Measurements from ENCODE around the gene ERN1.

The ERN1 gene

DNA sequence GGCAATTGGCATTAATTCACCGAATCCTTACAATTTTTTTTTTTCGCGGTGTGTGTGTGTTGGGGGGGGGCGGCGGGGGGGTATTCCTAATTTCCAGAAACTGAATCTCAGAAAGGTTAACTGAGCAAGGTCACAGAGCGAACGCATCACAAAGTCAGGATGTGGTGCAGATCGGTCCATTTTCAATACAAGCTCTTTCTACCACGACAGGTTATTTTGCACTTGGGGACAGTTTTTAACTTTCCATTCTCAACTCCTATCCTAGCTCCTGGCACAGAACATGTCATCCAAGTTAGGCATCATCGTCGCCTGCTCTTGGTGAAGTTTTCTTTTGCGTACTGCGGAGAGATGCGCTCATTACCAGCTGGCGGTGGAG is 15.4 kb upstream of the ERN1 start:
- peaks cover 26% of the 10 kb centered on the region for H3K4me1 Mint-ChIP-seq
- H3K4me3 Mint-ChIP-seq = no peak overlapping the region
- H3K27ac Mint-ChIP-seq = no peak overlapping the region
- peaks cover 23% of the 10 kb centered on the region for H3K36me3 Mint-ChIP-seq (ENCODE audit: low read depth)
- H3K27me3 Mint-ChIP-seq (ENCODE audit: low read depth, poor library complexity) = peaks cover under 1% of the 10 kb centered on the region
- H3K9me3 Mint-ChIP-seq = no peaks in the 10 kb centered on the region
- TF ChIP-seq, protein P1, sequence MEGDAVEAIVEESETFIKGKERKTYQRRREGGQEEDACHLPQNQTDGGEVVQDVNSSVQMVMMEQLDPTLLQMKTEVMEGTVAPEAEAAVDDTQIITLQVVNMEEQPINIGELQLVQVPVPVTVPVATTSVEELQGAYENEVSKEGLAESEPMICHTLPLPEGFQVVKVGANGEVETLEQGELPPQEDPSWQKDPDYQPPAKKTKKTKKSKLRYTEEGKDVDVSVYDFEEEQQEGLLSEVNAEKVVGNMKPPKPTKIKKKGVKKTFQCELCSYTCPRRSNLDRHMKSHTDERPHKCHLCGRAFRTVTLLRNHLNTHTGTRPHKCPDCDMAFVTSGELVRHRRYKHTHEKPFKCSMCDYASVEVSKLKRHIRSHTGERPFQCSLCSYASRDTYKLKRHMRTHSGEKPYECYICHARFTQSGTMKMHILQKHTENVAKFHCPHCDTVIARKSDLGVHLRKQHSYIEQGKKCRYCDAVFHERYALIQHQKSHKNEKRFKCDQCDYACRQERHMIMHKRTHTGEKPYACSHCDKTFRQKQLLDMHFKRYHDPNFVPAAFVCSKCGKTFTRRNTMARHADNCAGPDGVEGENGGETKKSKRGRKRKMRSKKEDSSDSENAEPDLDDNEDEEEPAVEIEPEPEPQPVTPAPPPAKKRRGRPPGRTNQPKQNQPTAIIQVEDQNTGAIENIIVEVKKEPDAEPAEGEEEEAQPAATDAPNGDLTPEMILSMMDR (IDR thresholded peaks at IDR 0.05) = no peak
- no peak for DNase-seq

DNA sequence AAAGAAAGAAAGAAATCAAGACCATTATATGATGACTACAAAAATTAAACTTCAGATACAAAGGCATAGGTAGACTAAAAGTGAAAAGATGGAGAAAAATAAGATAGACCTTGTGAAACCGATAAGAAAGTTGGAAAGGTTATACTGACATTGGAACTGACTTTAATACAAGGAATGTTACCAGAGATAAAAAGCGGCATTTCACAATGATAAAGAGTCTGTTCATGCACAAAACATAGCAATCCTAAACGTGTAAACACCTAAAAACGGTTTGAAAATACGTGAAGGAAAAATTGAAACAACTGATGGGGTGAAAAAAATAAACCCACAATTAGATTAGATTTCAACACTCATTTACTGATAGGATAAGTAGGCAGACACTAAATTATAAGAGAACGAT is 9.6 kb upstream of the ERN1 start:
- Mint-ChIP-seq H3K36me3 (ENCODE audit: low read depth) (no peaks in the 10 kb centered on the region), H3K4me1 (peaks cover 7% of the 10 kb centered on the region), H3K27me3 (ENCODE audit: low read depth, poor library complexity) (peaks cover 15% of the 10 kb centered on the region), H3K9me3 (no peaks in the 10 kb centered on the region), H3K4me3 (no peak overlapping the region), H3K27ac (no peak overlapping the region)
- no peak for DNase-seq
- TF ChIP-seq, protein P1 (IDR thresholded peaks at IDR 0.05) = no peak

DNA sequence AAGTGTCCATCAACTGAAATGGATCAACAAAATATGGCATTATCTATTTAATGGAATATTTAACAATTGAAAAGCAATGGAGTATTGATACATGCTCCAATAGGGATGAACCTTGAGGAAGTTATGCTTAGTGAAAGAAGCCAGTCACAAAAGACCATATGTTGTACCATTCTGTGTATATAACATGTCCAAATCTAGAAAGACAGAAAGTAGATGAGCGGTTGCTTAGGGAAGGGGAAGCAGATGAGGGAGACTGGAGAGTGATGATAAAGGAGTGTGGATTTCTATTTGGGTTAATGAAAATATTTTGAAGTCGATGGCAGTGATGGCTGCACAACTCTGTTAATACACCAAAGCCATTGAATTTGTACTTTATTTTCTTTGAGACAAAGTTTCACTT is 8.5 kb upstream of the ERN1 start:
- Mint-ChIP-seq H3K27ac (no peak overlapping the region), H3K27me3 (ENCODE audit: low read depth, poor library complexity) (peaks cover 19% of the 10 kb centered on the region), H3K9me3 (no peaks in the 10 kb centered on the region), H3K4me1 (peaks cover 12% of the 10 kb centered on the region), H3K36me3 (ENCODE audit: low read depth) (no peaks in the 10 kb centered on the region), H3K4me3 (no peak overlapping the region)
- TF ChIP-seq, protein P1 (IDR thresholded peaks at IDR 0.05) = no peak
- DNase-seq = no peak

DNA sequence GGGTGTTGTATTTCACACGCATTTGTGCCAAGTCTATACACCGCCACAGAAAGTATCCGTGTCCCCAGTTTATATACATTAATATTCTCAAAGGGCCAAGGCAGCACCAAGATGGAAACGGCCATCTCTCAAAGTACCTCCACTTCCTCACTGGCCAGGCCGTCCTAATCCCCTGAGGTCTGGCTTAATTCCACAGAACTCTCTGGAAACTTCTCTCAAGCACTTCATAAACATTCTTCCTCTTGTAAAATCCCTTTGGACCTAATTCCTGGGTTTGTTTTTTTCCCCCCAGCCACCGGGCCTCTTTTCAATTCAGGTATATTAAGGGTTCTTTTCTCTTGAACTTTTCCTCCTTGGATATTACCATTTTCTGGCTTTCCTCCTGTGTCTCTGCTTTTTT is 5.1 kb upstream of the ERN1 start:
- H3K9me3 Mint-ChIP-seq = no peaks in the 10 kb centered on the region
- H3K27me3 Mint-ChIP-seq (ENCODE audit: low read depth, poor library complexity) = peaks cover 26% of the 10 kb centered on the region
- TF ChIP-seq, protein P1 (IDR thresholded peaks at IDR 0.05) = no peak
- H3K36me3 Mint-ChIP-seq (ENCODE audit: low read depth) = no peaks in the 10 kb centered on the region
- no peak for DNase-seq
- H3K27ac Mint-ChIP-seq = no peak overlapping the region
- no peak overlapping the region for H3K4me3 Mint-ChIP-seq
- H3K4me1 Mint-ChIP-seq = peaks cover 30% of the 10 kb centered on the region

DNA sequence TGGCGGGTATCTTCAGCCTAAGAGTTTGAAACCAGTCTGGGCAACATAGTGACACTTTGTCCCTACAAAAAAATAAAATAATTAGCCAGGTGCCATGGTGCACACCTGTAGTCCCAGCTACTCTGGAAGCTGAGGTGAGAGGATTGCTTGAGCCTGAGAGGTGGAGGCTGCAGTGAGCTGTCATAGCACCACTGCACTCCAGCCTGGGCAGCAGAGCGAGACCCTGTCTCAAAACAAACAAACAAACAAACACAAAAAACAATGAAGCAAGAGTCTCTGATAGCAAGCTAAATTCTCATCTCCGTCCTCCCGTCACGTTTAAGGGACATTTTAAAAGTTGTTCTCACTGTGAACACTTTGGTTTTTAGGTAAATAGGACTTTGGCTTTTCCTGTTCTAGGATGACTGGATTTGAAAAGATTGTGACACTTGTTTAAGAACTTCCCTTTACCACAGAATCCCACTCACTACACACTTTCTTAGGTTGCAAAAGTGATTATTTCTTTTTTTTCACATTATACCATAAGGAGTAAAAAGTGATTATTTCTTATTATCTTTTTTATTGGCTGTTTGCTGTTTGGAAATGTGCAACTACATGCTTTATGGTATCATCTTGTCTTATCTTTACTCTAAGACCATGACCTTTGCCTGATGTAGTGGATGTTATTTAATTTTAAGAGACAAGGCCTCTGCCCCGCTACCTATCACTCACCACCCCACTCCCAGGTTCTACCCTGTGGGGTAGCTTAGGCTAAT is 4.4 kb upstream of the ERN1 start:
- Mint-ChIP-seq H3K27ac (no peak overlapping the region), H3K9me3 (no peaks in the 10 kb centered on the region), H3K27me3 (ENCODE audit: low read depth, poor library complexity) (peaks cover 25% of the 10 kb centered on the region), H3K36me3 (ENCODE audit: low read depth) (no peaks in the 10 kb centered on the region), H3K4me3 (no peak overlapping the region), H3K4me1 (peaks cover 30% of the 10 kb centered on the region)
- no peak for DNase-seq
- TF ChIP-seq, protein P1 (IDR thresholded peaks at IDR 0.05) = no peak
